RKO (cell line): ENCODE results near the gene OTOG.

Experiments used
- DNase-seq: peaks from one replicate; pipeline ENCODE4 v3.0.0-alpha.2; 2016; ENCODE audit warnings: low spot score

OTOG gene

DNA sequence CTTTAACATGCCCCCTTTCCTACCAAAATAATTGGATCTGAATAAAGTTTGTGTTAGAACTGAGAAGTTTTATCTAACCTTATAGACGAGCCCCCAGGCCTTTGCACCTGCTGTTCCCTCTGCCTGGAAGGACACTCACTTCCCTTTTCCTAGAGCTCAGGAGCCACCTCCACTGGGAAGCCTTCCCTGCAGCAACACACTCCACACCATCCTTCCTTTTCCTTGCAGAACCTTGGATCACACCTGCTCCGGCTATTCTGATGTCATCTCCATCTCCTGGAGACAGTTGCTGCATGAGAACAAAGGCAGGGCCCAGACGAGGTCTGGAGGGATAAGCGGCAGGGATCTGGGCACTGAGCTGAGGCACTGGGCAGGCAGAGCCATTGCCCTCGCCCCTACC is 149.7 kb downstream of the OTOG start:
- DNase-seq, result no peak
